Measurements from ENCODE around the gene HSP90AB1. TPM values are rescaled to one million over a fixed set of nuclear protein-coding genes. Genes with fewer than 3 reads are reported as not detected.

HSP90AB1 gene
- 1,000 to 10,000 TPM; 1,019 to 1,822 TPM for total RNA-seq

GRCh38 chr6:44246663-44247337, at the start of gene HSP90AB1:
Gene HSP90AB1, plus strand, starts transcription at chr6:44247101. Its CDS starts 1,529 bp downstream, at chr6:44248630.
- ATAC-seq (replicated peaks), result peak; percentile 78
- no peaks in the 10 kb centered on the region for H3K27me3 Mint-ChIP-seq
- H3K36me3 Mint-ChIP-seq (ENCODE audit: low read depth), result peaks cover 55% of the 10 kb centered on the region

GRCh38 chr6:44198684-44199083, 48.2 kb upstream of the HSP90AB1 start:
- H3K36me3 Mint-ChIP-seq (ENCODE audit: low read depth), result no peaks in the 10 kb centered on the region
- H3K27me3 Mint-ChIP-seq, result peaks cover 7% of the 10 kb centered on the region
- no peak overlapping the region for H3K27ac Mint-ChIP-seq
- H3K4me3 Mint-ChIP-seq, result no peak overlapping the region
- H3K4me1 Mint-ChIP-seq, result no peaks in the 10 kb centered on the region
- ATAC-seq (replicated peaks), result no peak
- H3K9me3 Mint-ChIP-seq, result no peaks in the 10 kb centered on the region

More at GRCh38 chr6:44246663-44247337, at the start of gene HSP90AB1:
- Mint-ChIP-seq H3K9me3 (no peaks in the 10 kb centered on the region), H3K27ac (peak within 1 kb of the TSS; percentile 99), H3K4me3 (peak within 1 kb of the TSS; percentile 87), H3K4me1 (peaks cover 32% of the 10 kb centered on the region)

- ATAC-seq (replicated peaks), result no peak
- Mint-ChIP-seq H3K27me3 (peaks cover 7% of the 10 kb centered on the region), H3K36me3 (ENCODE audit: low read depth) (no peaks in the 10 kb centered on the region), H3K9me3 (no peaks in the 10 kb centered on the region), H3K27ac (no peak overlapping the region), H3K4me1 (no peaks in the 10 kb centered on the region), H3K4me3 (no peak overlapping the region)
Observed at GRCh38 chr6:44199883-44200282, 47.0 kb upstream of the HSP90AB1 start.

- no peaks in the 10 kb centered on the region for H3K36me3 Mint-ChIP-seq (ENCODE audit: low read depth)
Observed at GRCh38 chr6:44201200-44201599, 45.7 kb upstream of the HSP90AB1 start.

GRCh38 chr6:44201638-44202303, 45.1 kb upstream of the HSP90AB1 start:
- Mint-ChIP-seq H3K4me1 (no peaks in the 10 kb centered on the region), H3K27ac (no peak overlapping the region), H3K9me3 (no peaks in the 10 kb centered on the region), H3K4me3 (no peak overlapping the region), H3K36me3 (ENCODE audit: low read depth) (no peaks in the 10 kb centered on the region), H3K27me3 (peaks cover 7% of the 10 kb centered on the region)
- no peak for ATAC-seq (replicated peaks)

More at GRCh38 chr6:44201200-44201599, 45.7 kb upstream of the HSP90AB1 start:
- H3K27ac Mint-ChIP-seq, result no peak overlapping the region
- no peak overlapping the region for H3K4me3 Mint-ChIP-seq
- no peaks in the 10 kb centered on the region for H3K9me3 Mint-ChIP-seq
- H3K4me1 Mint-ChIP-seq, result no peaks in the 10 kb centered on the region
- ATAC-seq (replicated peaks), result no peak
- H3K27me3 Mint-ChIP-seq, result peaks cover 7% of the 10 kb centered on the region

GRCh38 chr6:44202332-44202971, 44.4 kb upstream of the HSP90AB1 start:
- no peak for ATAC-seq (replicated peaks)
- no peaks in the 10 kb centered on the region for H3K36me3 Mint-ChIP-seq (ENCODE audit: low read depth)
- no peak overlapping the region for H3K4me3 Mint-ChIP-seq
- H3K9me3 Mint-ChIP-seq, result no peaks in the 10 kb centered on the region
- H3K27ac Mint-ChIP-seq, result no peak overlapping the region
- no peaks in the 10 kb centered on the region for H3K4me1 Mint-ChIP-seq
- peaks cover 7% of the 10 kb centered on the region for H3K27me3 Mint-ChIP-seq

- no peak for ATAC-seq (replicated peaks)
- peaks cover 7% of the 10 kb centered on the region for H3K27me3 Mint-ChIP-seq
- H3K9me3 Mint-ChIP-seq, result no peaks in the 10 kb centered on the region
- H3K27ac Mint-ChIP-seq, result no peak overlapping the region
- no peak overlapping the region for H3K4me3 Mint-ChIP-seq
- no peaks in the 10 kb centered on the region for H3K36me3 Mint-ChIP-seq (ENCODE audit: low read depth)
- no peaks in the 10 kb centered on the region for H3K4me1 Mint-ChIP-seq
Observed at GRCh38 chr6:44202972-44203750, 43.7 kb upstream of the HSP90AB1 start.

- no peak overlapping the region for H3K27ac Mint-ChIP-seq
- no peaks in the 10 kb centered on the region for H3K36me3 Mint-ChIP-seq (ENCODE audit: low read depth)
- no peaks in the 10 kb centered on the region for H3K9me3 Mint-ChIP-seq
- ATAC-seq (replicated peaks), result no peak
- no peaks in the 10 kb centered on the region for H3K4me1 Mint-ChIP-seq
- H3K27me3 Mint-ChIP-seq, result peaks cover 9% of the 10 kb centered on the region
- no peak overlapping the region for H3K4me3 Mint-ChIP-seq
Observed at GRCh38 chr6:44203955-44204354, 42.9 kb upstream of the HSP90AB1 start.

GRCh38 chr6:44207966-44208365, 38.9 kb upstream of the HSP90AB1 start:
- Mint-ChIP-seq H3K4me1 (no peaks in the 10 kb centered on the region), H3K36me3 (ENCODE audit: low read depth) (no peaks in the 10 kb centered on the region), H3K9me3 (no peaks in the 10 kb centered on the region), H3K27ac (no peak overlapping the region), H3K27me3 (peaks cover 5% of the 10 kb centered on the region), H3K4me3 (no peak overlapping the region)
- no peak for ATAC-seq (replicated peaks)

GRCh38 chr6:44211284-44211683, 35.6 kb upstream of the HSP90AB1 start:
- no peak for ATAC-seq (replicated peaks)
- H3K4me3 Mint-ChIP-seq, result no peak overlapping the region
- H3K4me1 Mint-ChIP-seq, result no peaks in the 10 kb centered on the region
- H3K27ac Mint-ChIP-seq, result no peak overlapping the region
- H3K27me3 Mint-ChIP-seq, result peaks cover 5% of the 10 kb centered on the region
- H3K9me3 Mint-ChIP-seq, result no peaks in the 10 kb centered on the region
- no peaks in the 10 kb centered on the region for H3K36me3 Mint-ChIP-seq (ENCODE audit: low read depth)

GRCh38 chr6:44214307-44214706, 32.6 kb upstream of the HSP90AB1 start:
- H3K36me3 Mint-ChIP-seq (ENCODE audit: low read depth), result no peaks in the 10 kb centered on the region
- H3K4me1 Mint-ChIP-seq, result no peaks in the 10 kb centered on the region
- H3K4me3 Mint-ChIP-seq, result no peak overlapping the region

GRCh38 chr6:44216677-44217331, 30.1 kb upstream of the HSP90AB1 start, which contains the start of gene MYMX:
Gene MYMX, plus strand, starts transcription at chr6:44216926. Its CDS starts 546 bp downstream, at chr6:44217472.
- H3K4me3 Mint-ChIP-seq, result no peak within 1 kb of the TSS
- H3K27ac Mint-ChIP-seq, result no peak within 1 kb of the TSS
- no peak for ATAC-seq (replicated peaks)
- H3K9me3 Mint-ChIP-seq, result no peaks in the 10 kb centered on the region
- H3K36me3 Mint-ChIP-seq (ENCODE audit: low read depth), result no peaks in the 10 kb centered on the region
- no peaks in the 10 kb centered on the region for H3K4me1 Mint-ChIP-seq
- peaks cover 3% of the 10 kb centered on the region for H3K27me3 Mint-ChIP-seq

More at GRCh38 chr6:44214307-44214706, 32.6 kb upstream of the HSP90AB1 start:
- Mint-ChIP-seq H3K9me3 (no peaks in the 10 kb centered on the region), H3K27ac (no peak overlapping the region), H3K27me3 (peaks cover 3% of the 10 kb centered on the region)
- no peak for ATAC-seq (replicated peaks)

GRCh38 chr6:44217332-44218143, 29.4 kb upstream of the HSP90AB1 start:
- no peaks in the 10 kb centered on the region for H3K4me1 Mint-ChIP-seq
- no peak for ATAC-seq (replicated peaks)
- H3K27ac Mint-ChIP-seq, result no peak overlapping the region
- H3K36me3 Mint-ChIP-seq (ENCODE audit: low read depth), result no peaks in the 10 kb centered on the region
- peaks cover 3% of the 10 kb centered on the region for H3K27me3 Mint-ChIP-seq
- H3K9me3 Mint-ChIP-seq, result no peaks in the 10 kb centered on the region
- no peak overlapping the region for H3K4me3 Mint-ChIP-seq
